ENCODE measurements around the gene PCDHGC3. TPM values are rescaled to one million over a fixed set of nuclear protein-coding genes. Genes with fewer than 3 reads are reported as not detected.

Gene PCDHGC3
- total and polyA plus RNA-seq, 9 of the 15 experiments (the other 6 are each of a cell fraction or from before 2014, with no cell fraction given), result 0.07 TPM; not detected in 8

- intact Hi-C loops (cut with micrococcal nuclease), result loop anchor here (10.0 kb wide), 1 partner anchor 283 kb away; no protein-coding TSS in a partner anchor
- no peak for DNase-seq (ENCODE audit: extremely low read depth in 1 of 4, low spot score in 3 of 4)
- Histone ChIP-seq H2AFZ (ENCODE audit: low read depth, low read length) (no peak overlapping the region), H3K9me1 (ENCODE audit: control insufficient read depth, insufficient read depth, low read length) (peaks cover 3% of the 10 kb centered on the region), H3K4me1 (replicated peaks in 1 of 2; ENCODE audit: control insufficient read depth in 2 of 2, insufficient read depth in 2 of 2, low read length in 2 of 2) (peaks cover 7 to 11% of the 10 kb centered on the region in 2 experiments; a peak in 4 of 5 replicates), H4K20me1 (replicated peaks; ENCODE audit: control insufficient read depth, insufficient read depth, low read length) (no peaks in the 10 kb centered on the region), H3K4me2 (ENCODE audit: insufficient read depth, low read length) (no peak overlapping the region), H3K4me3 (no peak overlapping the region), H3K79me2 (ENCODE audit: control insufficient read depth, insufficient read depth, low read length) (no peaks in the 10 kb centered on the region), H3K9ac (ENCODE audit: insufficient read depth in 1 of 2, low read depth in 2 of 2, low read length in 2 of 2) (no peak overlapping the region), H3K9me3 (replicated peaks; ENCODE audit: control insufficient read depth, insufficient read depth, low read depth, low read length) (no peaks in the 10 kb centered on the region), H3K27ac (ENCODE audit: extremely low read depth, low read depth, low read length) (no peak overlapping the region), H3K36me3 (ENCODE audit: control insufficient read depth, insufficient read depth, low read length) (peaks cover 92% of the 10 kb centered on the region), H3K27me3 (ENCODE audit: control insufficient read depth in 2 of 2, insufficient read depth in 2 of 2, low read length in 2 of 2) (no peaks in the 10 kb centered on the region)
- TF ChIP-seq, protein P1, sequence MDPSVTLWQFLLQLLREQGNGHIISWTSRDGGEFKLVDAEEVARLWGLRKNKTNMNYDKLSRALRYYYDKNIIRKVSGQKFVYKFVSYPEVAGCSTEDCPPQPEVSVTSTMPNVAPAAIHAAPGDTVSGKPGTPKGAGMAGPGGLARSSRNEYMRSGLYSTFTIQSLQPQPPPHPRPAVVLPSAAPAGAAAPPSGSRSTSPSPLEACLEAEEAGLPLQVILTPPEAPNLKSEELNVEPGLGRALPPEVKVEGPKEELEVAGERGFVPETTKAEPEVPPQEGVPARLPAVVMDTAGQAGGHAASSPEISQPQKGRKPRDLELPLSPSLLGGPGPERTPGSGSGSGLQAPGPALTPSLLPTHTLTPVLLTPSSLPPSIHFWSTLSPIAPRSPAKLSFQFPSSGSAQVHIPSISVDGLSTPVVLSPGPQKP (CRISPR knock-in tag; IDR thresholded peaks at IDR 0.05), result no peak
- WGBS (ENCODE audit: insufficient coverage, low coverage, missing lambda C conversion rate), result 92% methylated on average over 8 of the region's 8 CpGs
- ChIA-PET POLR2A (interaction anchor here (0.6 to 0.7 kb wide), 2 partner anchors 87 to 341 kb away, joined by 4 read pairs; partner anchors contain the start of gene PCDHGA12), CTCF (ENCODE audit: low intra/inter-chr PET ratio) (no interaction called here)
- in situ Hi-C loops (cut with MboI), result no loop called here
- no TSS peak for BruUV-seq (replicated peaks)
- no peak for ATAC-seq
- FAIRE-seq, result no peak
Measured at GRCh38 chr5:141517312-141517711, 41.5 kb downstream of the PCDHGC3 start.

- intact Hi-C loops (cut with micrococcal nuclease), result loop anchor here (10.0 kb wide), 1 partner anchor 283 kb away; no protein-coding TSS in a partner anchor
- in situ Hi-C loops (cut with MboI), result no loop called here
- ATAC-seq (no peak), FAIRE-seq (no peak), DNase-seq (ENCODE audit: extremely low read depth in 1 of 4, low spot score in 3 of 4) (no peak)
- BruUV-seq (replicated peaks), result no TSS peak
- H3K9ac ChIP-seq (ENCODE audit: insufficient read depth in 1 of 2, low read depth in 2 of 2, low read length in 2 of 2), result no peak overlapping the region
- CTCF ChIA-PET (ENCODE audit: low intra/inter-chr PET ratio), result no interaction called here
- H3K79me2 ChIP-seq (ENCODE audit: control insufficient read depth, insufficient read depth, low read length), result no peaks in the 10 kb centered on the region
- no peak overlapping the region for H3K4me2 ChIP-seq (ENCODE audit: insufficient read depth, low read length)
- no peak overlapping the region for H3K27ac ChIP-seq (ENCODE audit: extremely low read depth, low read depth, low read length)
- POLR2A ChIA-PET, result interaction anchor here (0.7 to 1.1 kb wide), 2 partner anchors 12 to 163 kb away, joined by 3 to 5 read pairs; partner anchors contain the start of gene PCDHGA4
- WGBS (ENCODE audit: insufficient coverage, low coverage, missing lambda C conversion rate), result 86% methylated on average over 7 of the region's 11 CpGs
- no peak overlapping the region for H3K4me3 ChIP-seq
- H3K4me1 ChIP-seq (replicated peaks in 1 of 2; ENCODE audit: control insufficient read depth in 2 of 2, insufficient read depth in 2 of 2, low read length in 2 of 2), result peaks cover 6 to 7% of the 10 kb centered on the region in 2 experiments; a peak in 3 of 5 replicates
- no peaks in the 10 kb centered on the region for H3K9me3 ChIP-seq (replicated peaks; ENCODE audit: control insufficient read depth, insufficient read depth, low read depth, low read length)
- H3K9me1 ChIP-seq (ENCODE audit: control insufficient read depth, insufficient read depth, low read length), result peaks cover 2% of the 10 kb centered on the region
- peaks cover 97% of the 10 kb centered on the region for H3K36me3 ChIP-seq (ENCODE audit: control insufficient read depth, insufficient read depth, low read length)
- H2AFZ ChIP-seq (ENCODE audit: low read depth, low read length), result no peak overlapping the region
- no peaks in the 10 kb centered on the region for H3K27me3 ChIP-seq (ENCODE audit: control insufficient read depth in 2 of 2, insufficient read depth in 2 of 2, low read length in 2 of 2)
- no peak for TF ChIP-seq ZNF780A (CRISPR knock-in tag; IDR thresholded peaks at IDR 0.05)
- no peak for TF ChIP-seq CSDE1 (IDR thresholded peaks at IDR 0.05)
- no peak for TF ChIP-seq ZNF263 (CRISPR knock-in tag; IDR thresholded peaks at IDR 0.05; ENCODE audit: borderline replicate concordance)
- no peak for TF ChIP-seq NFIC (IDR thresholded peaks at IDR 0.05)
- no peak for TF ChIP-seq KDM2B (CRISPR knock-in tag; IDR thresholded peaks at IDR 0.05)
- TF ChIP-seq EWSR1 (IDR thresholded peaks at IDR 0.05; ENCODE audit: borderline replicate concordance, low read depth, partially characterized antibody), result no peak
- no peak for TF ChIP-seq EHMT2 (IDR thresholded peaks at IDR 0.05)
- TF ChIP-seq, protein P2, sequence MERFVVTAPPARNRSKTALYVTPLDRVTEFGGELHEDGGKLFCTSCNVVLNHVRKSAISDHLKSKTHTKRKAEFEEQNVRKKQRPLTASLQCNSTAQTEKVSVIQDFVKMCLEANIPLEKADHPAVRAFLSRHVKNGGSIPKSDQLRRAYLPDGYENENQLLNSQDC (CRISPR knock-in tag; IDR thresholded peaks at IDR 0.05), result no peak
- H4K20me1 ChIP-seq (replicated peaks; ENCODE audit: control insufficient read depth, insufficient read depth, low read length), result no peaks in the 10 kb centered on the region
Measured at GRCh38 chr5:141517880-141518617, 42.3 kb downstream of the PCDHGC3 start.
